Breast epithelium (tissue), 4 donors: ENCODE results near the gene HOXA11. TPM values are rescaled to one million over a fixed set of nuclear protein-coding genes. Genes with fewer than 3 reads are reported as not detected.

Experiments used
- DNase-seq, 2 donors: peaks; one replicate each; pipeline ENCODE4 v3.0.0-alpha.2; 2019; ENCODE audit warnings: low spot score in 2 of 2
- H3K27ac ChIP-seq, 2 donors: fragments of 200-600 bp; sonication (generic) in 1 of 2; one replicate each; pipeline ENCODE4 v1.5.1; 2016 to 2019; ENCODE audit warnings: mild to moderate bottlenecking in 1 of 2
- H3K27me3 ChIP-seq, 2 donors: fragments of 200-600 bp; sonication (generic) in 1 of 2; one replicate each; pipeline versions ENCODE4 v1.5.1 to v1.6.0; 2017 to 2019; ENCODE audit warnings: control low read depth in 1 of 2, mild to moderate bottlenecking in 1 of 2
- H3K36me3 ChIP-seq: fragments of 200-600 bp; one replicate; pipeline ENCODE4 v1.5.1; 2019
- H3K4me1 ChIP-seq, 2 donors: fragments of 200-600 bp; sonication (generic); one replicate each; pipeline ENCODE4 v1.5.1; 2016 to 2019; ENCODE audit warnings: control low read depth in 1 of 2
- H3K4me3 ChIP-seq, 3 donors: fragments of 200-600 bp; sonication (generic); 1 replicate in 2 of 3; 2 replicates in 1 of 3; pipeline ENCODE4 v1.5.1; 2016 to 2019; ENCODE audit warnings: mild to moderate bottlenecking in 3 of 3, moderate library complexity in 2 of 3
- H3K9me3 ChIP-seq, 2 donors: fragments of 200-600 bp; sonication (generic) in 1 of 2; one replicate each; pipeline ENCODE4 v1.5.1; 2016 to 2019; ENCODE audit warnings: control low read depth in 1 of 2
- CTCF ChIP-seq, 3 donors: fragments of 450-650 bp; IDR thresholded peaks; one replicate each; pipeline ENCODE4 v1.5.1; 2016 to 2017; ENCODE audit warnings: antibody characterized with exemption in 3 of 3, mild to moderate bottlenecking in 3 of 3, moderate library complexity in 3 of 3
- POLR2A ChIP-seq: fragments of 450-650 bp; IDR thresholded peaks from one replicate; pipeline ENCODE4 v1.6.1; 2016; ENCODE audit warnings: antibody characterized with exemption, mild to moderate bottlenecking, moderate library complexity
- POLR2AphosphoS5 ChIP-seq, 3 donors: sonication (generic); formaldehyde crosslinking; IDR thresholded peaks; one replicate each; pipeline ENCODE4 v1.6.1; 2017; ENCODE audit warnings: antibody characterized with exemption in 3 of 3
- intact Hi-C: fragments of 100-400 bp; cut with DNase I; formaldehyde crosslinking; loops from one replicate; pipeline ENCODE4 v1.15.1; 2023; ENCODE audit warnings: low total_unique reads
- total RNA-seq, 3 donors: library from RNA; depleted of rRNA; stranded (reverse); fragments of >200 nt; gene quantifications; one replicate each; pipeline ENCODE4 v1.1.0, GENCODE V29; 2016

The HOXA11 gene
- total RNA-seq, 3 donors from 2014 or later: 1.9 TPM; not detected in 2

- H3K36me3 ChIP-seq: no peaks in the 10 kb centered on the region
- no peaks in the 10 kb centered on the region for H3K4me1 ChIP-seq
- H3K27ac ChIP-seq: no peak overlapping the region
- no peaks in the 10 kb centered on the region for H3K9me3 ChIP-seq
- TF ChIP-seq POLR2AphosphoS5 (IDR thresholded peaks at IDR 0.05) (no peak), POLR2A (no peak)
- intact Hi-C loops: no loop called here
- H3K4me3 ChIP-seq: no peak overlapping the region
- peaks cover 0 to 86% of the 10 kb centered on the region in 2 donors for H3K27me3 ChIP-seq
- no peak for DNase-seq
Measured at GRCh38 chr7:27211084-27211446, 26.0 kb upstream of the HOXA11 start.

- intact Hi-C loops: no loop called here
- Histone ChIP-seq H3K36me3 (no peaks in the 10 kb centered on the region), H3K27ac (no peak overlapping the region), H3K9me3 (no peaks in the 10 kb centered on the region), H3K27me3 (peaks cover 0 to 91% of the 10 kb centered on the region in 2 donors), H3K4me3 (peak overlapping the region in 2 of 3 donors; percentile 22 to 51), H3K4me1 (no peaks in the 10 kb centered on the region)
- TF ChIP-seq CTCF (IDR thresholded peaks at IDR 0.05) (peak; percentile 66 to 75 (median 68)), POLR2AphosphoS5 (IDR thresholded peaks at IDR 0.05) (no peak), POLR2A (no peak)
- no peak for DNase-seq
Measured at GRCh38 chr7:27210441-27211083, 25.5 kb upstream of the HOXA11 start.

- intact Hi-C loops: no loop called here
- Histone ChIP-seq H3K27me3 (peaks cover 0 to 97% of the 10 kb centered on the region in 2 donors), H3K4me3 (peak overlapping the region in 1 of 3 donors; percentile 51), H3K4me1 (peaks cover 0 to 4% of the 10 kb centered on the region in 2 donors), H3K9me3 (no peaks in the 10 kb centered on the region), H3K36me3 (no peaks in the 10 kb centered on the region), H3K27ac (no peak overlapping the region)
- no peak for DNase-seq
- TF ChIP-seq POLR2AphosphoS5 (IDR thresholded peaks at IDR 0.05): no peak
- TF ChIP-seq CTCF (IDR thresholded peaks at IDR 0.05): no peak
- TF ChIP-seq POLR2A: no peak
Measured at GRCh38 chr7:27209933-27210440, 25.0 kb upstream of the HOXA11 start.

DNA sequence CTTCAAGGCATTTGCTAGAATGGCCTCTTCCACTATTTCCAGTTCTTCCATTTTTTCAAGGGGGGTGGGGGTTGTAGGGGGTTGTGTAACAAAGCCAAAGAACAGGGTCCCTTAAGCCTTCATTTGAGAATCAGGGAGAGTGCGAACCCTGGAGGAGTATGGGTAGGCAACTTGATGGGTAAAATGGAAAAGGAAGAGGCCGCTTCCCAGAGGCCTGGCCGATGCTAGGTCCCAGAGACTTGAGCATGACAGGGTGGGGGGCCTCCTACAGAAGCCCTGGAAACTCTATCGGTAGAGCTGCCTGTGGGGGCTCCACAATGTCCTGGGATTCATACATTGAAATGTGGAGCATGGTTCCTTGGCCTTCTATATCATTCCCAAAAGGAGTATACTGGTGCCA lies 24.0 kb upstream of the HOXA11 start:
- TF ChIP-seq POLR2AphosphoS5 (IDR thresholded peaks at IDR 0.05): no peak
- TF ChIP-seq POLR2A: no peak
- no peak for DNase-seq
- peaks cover 0 to 98% of the 10 kb centered on the region in 2 donors for H3K27me3 ChIP-seq
- no peak overlapping the region for H3K27ac ChIP-seq
- H3K4me1 ChIP-seq: peaks cover 0 to 4% of the 10 kb centered on the region in 2 donors
- intact Hi-C loops: no loop called here
- H3K36me3 ChIP-seq: no peaks in the 10 kb centered on the region
- H3K9me3 ChIP-seq: no peaks in the 10 kb centered on the region
- no peak overlapping the region for H3K4me3 ChIP-seq

DNA sequence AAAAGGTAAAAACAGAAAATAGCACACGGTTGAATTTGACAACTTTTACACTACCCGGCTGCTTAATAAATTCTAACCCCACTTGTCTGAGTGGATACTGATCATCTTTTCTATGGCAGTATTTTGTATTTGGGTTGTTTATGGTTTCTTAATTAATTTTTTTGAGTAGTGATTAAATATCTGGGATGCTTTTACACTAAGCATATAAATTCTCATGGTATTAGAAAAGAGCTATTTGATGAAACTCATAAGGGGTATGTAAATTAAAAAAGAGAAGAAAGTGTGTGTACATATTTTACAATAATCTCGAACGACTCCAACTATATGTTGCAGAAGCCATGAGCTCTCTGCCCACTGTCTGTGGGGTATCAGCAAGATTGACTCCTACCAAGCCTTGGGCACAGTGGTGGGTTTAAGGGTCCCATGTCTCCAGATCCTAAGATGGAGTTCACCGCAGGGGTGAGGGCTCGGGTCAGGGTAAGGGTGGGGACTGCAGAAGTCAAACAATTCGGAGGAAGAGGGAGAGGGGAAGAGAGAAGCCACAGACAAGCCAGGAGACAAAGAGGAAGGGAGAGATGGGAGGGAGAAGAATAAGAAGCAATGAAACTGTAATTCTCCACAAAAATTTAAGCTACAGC lies 22.4 kb upstream of the HOXA11 start:
- TF ChIP-seq POLR2A: no peak
- no peak for TF ChIP-seq CTCF (IDR thresholded peaks at IDR 0.05)
- no peak for TF ChIP-seq POLR2AphosphoS5 (IDR thresholded peaks at IDR 0.05)
- H3K27me3 ChIP-seq: peaks cover 0 to 98% of the 10 kb centered on the region in 2 donors
- no peak for DNase-seq
- H3K27ac ChIP-seq: no peak overlapping the region
- intact Hi-C loops: no loop called here
- no peak overlapping the region for H3K4me3 ChIP-seq
- H3K4me1 ChIP-seq: peaks cover 0 to 4% of the 10 kb centered on the region in 2 donors
- H3K36me3 ChIP-seq: no peaks in the 10 kb centered on the region
- no peaks in the 10 kb centered on the region for H3K9me3 ChIP-seq
